HG03342 (cell line): ENCODE data around the gene SLC6A12.
"Not testable (repeated sequence)": the region's sequence is repeated elsewhere in the genome, so short reads cannot be mapped to it uniquely, and the experiment has no call there.

Experiments
- ATAC-seq: cut with Tn5 transposase; IDR thresholded peaks from one replicate; pipeline ENCODE4 v1.9.1; 2021; ENCODE audit warnings: mild to moderate bottlenecking, moderate library complexity; ENCODE audit not compliant: unreplicated experiment

The SLC6A12 gene

GRCh38 chr12:202081-202731, 11.8 kb downstream of the SLC6A12 start:
- no peak for ATAC-seq

GRCh38 chr12:201361-201760, 12.6 kb downstream of the SLC6A12 start:
- no peak for ATAC-seq

- ATAC-seq: no peak
Observed at GRCh38 chr12:198705-199104, 15.3 kb downstream of the SLC6A12 start.

DNA sequence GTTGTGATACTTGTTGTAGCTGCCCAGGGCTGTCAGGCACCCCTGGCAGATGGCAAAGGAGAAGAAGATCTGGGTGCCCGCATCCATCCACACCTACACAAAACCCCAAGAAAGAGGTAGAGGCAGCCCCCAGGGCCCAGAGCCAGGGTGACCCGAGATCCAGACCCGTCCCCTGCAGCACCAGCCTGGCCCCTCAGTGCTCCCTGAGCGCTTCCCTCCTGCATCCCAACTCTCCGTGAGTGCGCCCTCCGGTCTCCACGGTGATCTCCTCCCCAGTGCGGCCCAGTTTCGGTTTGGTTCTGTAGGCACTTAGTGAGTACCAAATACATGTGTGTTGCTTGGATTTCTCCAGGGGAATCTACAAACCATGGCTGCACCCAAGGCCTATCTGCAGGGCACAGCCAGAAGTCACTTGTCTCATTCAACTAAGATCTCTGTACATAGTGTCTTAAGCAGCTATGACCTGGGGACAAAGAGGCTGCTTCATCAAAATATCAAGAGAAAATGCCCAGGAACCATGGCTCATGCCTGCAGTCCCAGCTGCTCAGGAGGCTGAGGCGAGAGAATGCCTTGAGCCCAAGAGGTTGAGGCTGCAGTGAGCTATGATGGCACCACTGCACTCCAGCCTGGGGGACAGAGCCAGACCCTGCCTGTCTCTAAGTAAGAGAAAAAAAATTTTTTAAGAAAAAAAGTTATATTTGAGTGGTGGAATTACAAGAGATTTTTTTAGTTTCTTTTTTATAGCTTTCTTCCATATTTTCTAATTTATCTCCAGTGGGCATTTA, 15.9 kb downstream of the SLC6A12 start:
- no peak for ATAC-seq

- no peak for ATAC-seq
Observed at GRCh38 chr12:197347-197746, 16.6 kb downstream of the SLC6A12 start.

GRCh38 chr12:196436-196835, 17.5 kb downstream of the SLC6A12 start:
- ATAC-seq: no peak

DNA sequence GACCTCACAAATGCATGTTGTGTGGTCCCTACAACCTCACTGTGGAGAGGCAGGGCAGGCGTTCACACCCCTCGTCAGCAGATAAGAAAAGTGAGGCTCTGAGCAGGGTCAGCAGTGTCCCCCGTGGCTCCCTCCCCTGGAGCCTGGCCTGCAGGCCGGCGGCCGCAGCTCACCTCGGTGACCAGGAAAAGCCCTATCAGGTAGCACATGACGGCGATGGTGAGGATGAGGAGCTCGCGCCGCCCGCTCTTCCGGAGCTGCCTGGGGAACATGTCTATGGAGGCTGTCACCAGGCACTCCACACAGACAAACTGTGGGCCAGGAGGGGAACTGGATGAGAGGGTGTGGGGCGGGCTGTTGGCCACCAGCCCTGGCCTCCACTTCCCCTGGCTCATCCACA, 18.0 kb downstream of the SLC6A12 start:
- no peak for ATAC-seq

- ATAC-seq: no peak
Observed at GRCh38 chr12:195156-195555, 18.8 kb downstream of the SLC6A12 start.

DNA sequence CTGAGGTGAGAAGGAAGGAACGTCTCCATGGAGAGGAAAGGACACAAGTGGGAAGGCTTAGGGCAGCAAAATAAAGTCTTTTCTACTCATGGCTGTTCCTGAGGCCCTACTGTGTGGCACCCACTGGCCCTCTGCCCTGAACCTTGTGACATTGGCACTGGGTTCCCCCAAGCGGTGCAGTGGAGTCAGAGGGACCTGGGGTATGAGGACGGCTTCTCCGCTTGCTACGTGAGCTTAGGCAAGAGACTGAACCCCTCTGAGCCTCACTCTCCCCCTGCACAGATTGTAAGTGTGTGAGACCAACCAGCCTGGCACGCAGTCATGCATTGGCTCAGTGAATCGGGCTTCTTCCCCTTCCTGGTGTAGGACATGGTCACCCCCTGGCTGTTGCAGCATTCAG, 19.7 kb downstream of the SLC6A12 start:
- ATAC-seq: no peak

- ATAC-seq: no peak
Observed at GRCh38 chr12:193261-193660, 20.7 kb downstream of the SLC6A12 start.

- no peak for ATAC-seq
Observed at GRCh38 chr12:191541-191940, 22.4 kb downstream of the SLC6A12 start.

GRCh38 chr12:190881-191280, 23.1 kb downstream of the SLC6A12 start:
- ATAC-seq: no peak

DNA sequence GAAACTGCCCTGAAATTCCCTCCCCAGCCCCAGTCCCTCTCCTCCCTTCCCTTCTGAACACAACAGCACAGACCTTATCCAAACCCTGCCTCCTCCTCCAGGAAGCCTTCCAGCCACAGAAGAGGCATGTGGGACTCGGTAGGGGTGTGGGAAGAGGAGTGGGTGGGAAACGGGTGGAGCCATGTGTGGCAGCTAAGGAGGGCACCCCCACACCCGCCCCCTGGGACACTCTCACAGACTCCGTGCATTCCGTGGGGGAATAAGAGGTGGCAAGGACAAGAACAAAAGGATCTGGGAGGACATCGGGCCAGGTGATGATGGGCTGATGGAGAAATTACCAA, 24.4 kb downstream of the SLC6A12 start:
- no peak for ATAC-seq

GRCh38 chr12:188910-189621, 24.9 kb downstream of the SLC6A12 start:
- ATAC-seq: peak; percentile 51

DNA sequence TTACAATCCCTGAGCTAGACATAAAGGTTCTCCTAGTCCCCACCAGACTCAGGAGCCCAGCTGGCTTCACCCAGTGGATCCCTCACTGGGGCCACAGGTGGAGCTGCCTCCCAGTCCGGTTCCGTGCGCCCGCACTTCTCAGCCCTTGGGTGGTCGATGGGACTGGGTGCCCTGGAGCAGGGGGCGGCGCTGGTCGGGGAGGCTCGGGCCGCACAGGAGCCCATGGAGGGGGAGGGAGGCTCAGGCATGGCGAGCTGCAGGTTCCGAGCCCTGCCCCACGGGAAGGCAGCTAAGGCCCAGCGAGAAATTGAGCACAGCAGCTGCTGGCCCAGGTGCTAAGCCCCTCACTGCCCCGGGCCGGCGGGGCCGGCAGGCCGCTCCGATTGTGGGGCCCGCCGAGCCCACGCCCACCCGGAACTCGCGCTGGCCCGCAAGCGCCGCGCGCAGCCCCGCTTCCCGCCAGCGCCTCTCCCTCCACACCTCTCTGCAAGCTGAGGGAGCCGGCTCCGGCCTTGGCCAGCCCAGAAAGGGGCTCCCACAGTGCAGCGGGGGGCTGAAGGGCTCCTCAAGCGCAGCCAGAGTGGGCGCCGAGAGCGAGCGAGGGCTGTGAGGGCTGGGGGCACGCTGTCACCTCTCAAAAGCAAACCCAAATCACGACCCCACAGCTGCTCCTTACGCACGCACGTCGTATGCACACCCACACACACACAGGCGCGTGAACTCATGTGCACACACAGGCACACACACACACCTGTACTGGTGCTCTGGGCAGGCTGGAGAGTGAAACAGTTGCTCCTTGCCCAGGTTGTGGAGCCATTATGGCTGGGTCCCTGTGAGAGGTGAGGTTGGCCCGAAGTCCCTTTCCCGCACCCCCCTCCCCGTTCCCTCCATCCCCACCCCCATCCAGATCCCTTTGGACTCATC, 25.7 kb downstream of the SLC6A12 start:
- not testable (repeated sequence) for ATAC-seq

DNA sequence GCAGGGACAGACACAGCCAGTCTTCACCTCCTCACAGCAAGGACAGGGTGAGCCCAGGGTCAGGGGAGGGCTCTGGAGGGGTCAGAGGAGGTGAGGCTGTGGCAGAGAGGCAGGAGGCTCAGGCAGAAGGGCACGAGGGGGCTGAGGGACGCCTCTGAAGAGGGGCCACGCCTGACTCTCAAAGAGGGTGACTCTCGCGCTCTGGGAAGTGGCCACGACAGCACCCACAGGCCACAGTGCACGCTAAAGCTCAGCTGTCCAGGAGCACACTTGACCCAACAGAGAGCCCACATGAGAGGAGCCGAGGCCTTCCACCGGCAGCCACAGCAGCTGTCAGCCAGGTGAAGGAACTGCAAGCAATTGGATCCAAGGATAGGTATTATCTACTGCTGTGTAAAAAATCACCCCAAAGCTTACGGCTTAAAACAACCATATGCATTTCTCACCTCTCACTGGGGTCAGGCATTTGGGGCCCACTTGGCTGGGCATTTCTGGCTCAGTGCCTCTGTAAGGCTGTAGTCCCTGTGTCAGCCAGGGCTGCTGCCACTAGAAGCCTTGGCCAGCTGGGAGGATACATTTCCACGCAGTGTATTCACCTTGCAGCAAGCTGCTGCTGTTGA, 27.8 kb downstream of the SLC6A12 start:
- no peak for ATAC-seq

- ATAC-seq: no peak
Observed at GRCh38 chr12:185576-185955, 28.4 kb downstream of the SLC6A12 start.

GRCh38 chr12:184811-185575, 29.0 kb downstream of the SLC6A12 start:
- no peak for ATAC-seq

DNA sequence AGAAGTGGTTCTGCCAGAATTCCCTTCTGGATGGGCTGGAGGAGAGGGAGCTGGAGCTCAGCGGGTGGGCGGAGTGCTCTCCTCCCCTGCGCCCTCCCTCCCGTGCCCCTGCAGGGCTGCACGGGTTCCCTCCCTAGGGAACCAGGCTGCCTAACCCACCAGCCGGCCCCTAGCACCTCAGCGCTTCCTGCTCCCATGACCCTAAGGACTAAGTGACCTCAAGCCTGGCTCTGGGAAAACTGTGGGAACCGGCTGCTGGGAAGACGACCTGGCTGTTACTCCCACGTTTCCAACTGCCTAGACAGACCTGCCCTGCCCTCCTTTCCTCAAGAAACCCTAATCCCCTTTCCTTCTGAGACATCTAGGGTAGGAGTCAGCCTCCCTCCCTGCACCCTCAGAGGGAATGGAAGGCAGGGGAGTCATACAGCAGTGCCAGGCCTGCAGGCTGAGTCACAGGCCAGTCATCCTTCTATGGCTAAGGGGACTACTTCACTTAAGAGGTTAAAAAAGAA, 31.5 kb downstream of the SLC6A12 start:
- no peak for ATAC-seq

DNA sequence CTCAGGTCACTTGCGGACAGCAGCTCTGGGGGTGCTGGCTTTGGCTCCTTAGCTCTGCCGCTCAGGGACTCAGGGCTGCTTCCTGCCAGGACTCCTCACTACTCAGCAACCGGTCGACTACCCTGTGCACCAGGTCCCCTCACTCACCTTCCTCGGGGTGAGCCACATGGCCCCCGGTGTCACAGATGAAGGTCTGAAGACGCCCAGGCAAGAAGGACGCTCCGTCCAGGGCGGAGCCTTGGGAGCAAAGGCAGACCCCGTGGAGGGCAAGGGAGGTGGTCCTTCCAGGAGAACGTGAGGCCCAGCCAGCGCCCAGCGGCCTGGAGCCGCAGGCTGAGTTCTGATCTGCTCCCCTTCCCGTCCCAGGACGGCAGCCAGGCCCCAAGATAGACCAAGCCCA, 32.0 kb downstream of the SLC6A12 start:
- ATAC-seq: no peak
